ENCODE results near the gene NUP210. TPM values are rescaled to one million over a fixed set of nuclear protein-coding genes. Genes with fewer than 3 reads are reported as not detected.

Gene NUP210
- polyA plus RNA-seq, 3 donors = 22.7 to 23.7 (median 23.3) TPM

Other genes with a start within 250 kb of the NUP210 start
- 10 to 100 TPM; 16.7 to 22.1 (median 17.3) TPM for gene HDAC11, start 60.0 kb upstream of the NUP210 start, polyA plus RNA-seq (ENCODE audit: insufficient read length in 3 of 3)
- 10 to 100 TPM; 21.2 to 24.2 (median 22.9) TPM for gene FBLN2, start 128.8 kb upstream of the NUP210 start, polyA plus RNA-seq (ENCODE audit: insufficient read length in 3 of 3)